ENCODE data around the gene ENOX1.

DNA sequence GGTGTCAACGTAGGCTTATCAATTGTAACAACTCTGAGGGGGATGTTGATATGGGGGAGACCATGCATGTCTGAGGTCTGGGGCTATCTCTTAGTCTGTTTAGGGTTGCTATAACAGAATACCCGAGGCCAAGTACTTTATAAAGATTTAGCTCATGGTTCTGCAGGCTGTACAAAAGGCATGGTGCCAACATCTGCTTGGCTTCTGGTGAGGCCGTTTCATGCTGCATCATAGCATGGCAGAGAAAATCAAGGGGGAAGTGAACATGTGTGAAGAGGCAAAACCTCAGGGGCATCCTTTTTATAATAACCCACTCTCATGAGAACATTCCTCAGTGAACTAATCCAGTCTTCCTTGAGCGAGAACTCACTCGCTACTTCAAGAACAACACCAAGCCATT, 353.8 kb downstream of the ENOX1 start:
- TF ChIP-seq, protein P1, sequence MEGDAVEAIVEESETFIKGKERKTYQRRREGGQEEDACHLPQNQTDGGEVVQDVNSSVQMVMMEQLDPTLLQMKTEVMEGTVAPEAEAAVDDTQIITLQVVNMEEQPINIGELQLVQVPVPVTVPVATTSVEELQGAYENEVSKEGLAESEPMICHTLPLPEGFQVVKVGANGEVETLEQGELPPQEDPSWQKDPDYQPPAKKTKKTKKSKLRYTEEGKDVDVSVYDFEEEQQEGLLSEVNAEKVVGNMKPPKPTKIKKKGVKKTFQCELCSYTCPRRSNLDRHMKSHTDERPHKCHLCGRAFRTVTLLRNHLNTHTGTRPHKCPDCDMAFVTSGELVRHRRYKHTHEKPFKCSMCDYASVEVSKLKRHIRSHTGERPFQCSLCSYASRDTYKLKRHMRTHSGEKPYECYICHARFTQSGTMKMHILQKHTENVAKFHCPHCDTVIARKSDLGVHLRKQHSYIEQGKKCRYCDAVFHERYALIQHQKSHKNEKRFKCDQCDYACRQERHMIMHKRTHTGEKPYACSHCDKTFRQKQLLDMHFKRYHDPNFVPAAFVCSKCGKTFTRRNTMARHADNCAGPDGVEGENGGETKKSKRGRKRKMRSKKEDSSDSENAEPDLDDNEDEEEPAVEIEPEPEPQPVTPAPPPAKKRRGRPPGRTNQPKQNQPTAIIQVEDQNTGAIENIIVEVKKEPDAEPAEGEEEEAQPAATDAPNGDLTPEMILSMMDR (tag by site-specific recombination; IDR thresholded peaks at IDR 0.05) = no peak
- no peak for TF ChIP-seq ZNF768 (tag by site-specific recombination; IDR thresholded peaks at IDR 0.05)
- no peak for TF ChIP-seq SALL2 (tag by site-specific recombination; IDR thresholded peaks at IDR 0.05; ENCODE audit: borderline replicate concordance)
- no peak for TF ChIP-seq FEZF1 (tag by site-specific recombination; IDR thresholded peaks at IDR 0.05)
- TF ChIP-seq ZBTB8A (tag by site-specific recombination; IDR thresholded peaks at IDR 0.05) = no peak
- TF ChIP-seq, protein P2, sequence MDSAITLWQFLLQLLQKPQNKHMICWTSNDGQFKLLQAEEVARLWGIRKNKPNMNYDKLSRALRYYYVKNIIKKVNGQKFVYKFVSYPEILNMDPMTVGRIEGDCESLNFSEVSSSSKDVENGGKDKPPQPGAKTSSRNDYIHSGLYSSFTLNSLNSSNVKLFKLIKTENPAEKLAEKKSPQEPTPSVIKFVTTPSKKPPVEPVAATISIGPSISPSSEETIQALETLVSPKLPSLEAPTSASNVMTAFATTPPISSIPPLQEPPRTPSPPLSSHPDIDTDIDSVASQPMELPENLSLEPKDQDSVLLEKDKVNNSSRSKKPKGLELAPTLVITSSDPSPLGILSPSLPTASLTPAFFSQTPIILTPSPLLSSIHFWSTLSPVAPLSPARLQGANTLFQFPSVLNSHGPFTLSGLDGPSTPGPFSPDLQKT (IDR thresholded peaks at IDR 0.05; ENCODE audit: borderline replicate concordance, low read depth, low read length) = no peak
- TF ChIP-seq, protein P3, sequence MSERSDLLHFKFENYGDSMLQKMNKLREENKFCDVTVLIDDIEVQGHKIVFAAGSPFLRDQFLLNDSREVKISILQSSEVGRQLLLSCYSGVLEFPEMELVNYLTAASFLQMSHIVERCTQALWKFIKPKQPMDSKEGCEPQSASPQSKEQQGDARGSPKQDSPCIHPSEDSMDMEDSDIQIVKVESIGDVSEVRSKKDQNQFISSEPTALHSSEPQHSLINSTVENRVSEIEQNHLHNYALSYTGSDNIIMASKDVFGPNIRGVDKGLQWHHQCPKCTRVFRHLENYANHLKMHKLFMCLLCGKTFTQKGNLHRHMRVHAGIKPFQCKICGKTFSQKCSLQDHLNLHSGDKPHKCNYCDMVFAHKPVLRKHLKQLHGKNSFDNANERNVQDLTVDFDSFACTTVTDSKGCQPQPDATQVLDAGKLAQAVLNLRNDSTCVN (tag by site-specific recombination; optimal IDR thresholded peaks at IDR 0.05) = no peak
- TF ChIP-seq, protein P4, sequence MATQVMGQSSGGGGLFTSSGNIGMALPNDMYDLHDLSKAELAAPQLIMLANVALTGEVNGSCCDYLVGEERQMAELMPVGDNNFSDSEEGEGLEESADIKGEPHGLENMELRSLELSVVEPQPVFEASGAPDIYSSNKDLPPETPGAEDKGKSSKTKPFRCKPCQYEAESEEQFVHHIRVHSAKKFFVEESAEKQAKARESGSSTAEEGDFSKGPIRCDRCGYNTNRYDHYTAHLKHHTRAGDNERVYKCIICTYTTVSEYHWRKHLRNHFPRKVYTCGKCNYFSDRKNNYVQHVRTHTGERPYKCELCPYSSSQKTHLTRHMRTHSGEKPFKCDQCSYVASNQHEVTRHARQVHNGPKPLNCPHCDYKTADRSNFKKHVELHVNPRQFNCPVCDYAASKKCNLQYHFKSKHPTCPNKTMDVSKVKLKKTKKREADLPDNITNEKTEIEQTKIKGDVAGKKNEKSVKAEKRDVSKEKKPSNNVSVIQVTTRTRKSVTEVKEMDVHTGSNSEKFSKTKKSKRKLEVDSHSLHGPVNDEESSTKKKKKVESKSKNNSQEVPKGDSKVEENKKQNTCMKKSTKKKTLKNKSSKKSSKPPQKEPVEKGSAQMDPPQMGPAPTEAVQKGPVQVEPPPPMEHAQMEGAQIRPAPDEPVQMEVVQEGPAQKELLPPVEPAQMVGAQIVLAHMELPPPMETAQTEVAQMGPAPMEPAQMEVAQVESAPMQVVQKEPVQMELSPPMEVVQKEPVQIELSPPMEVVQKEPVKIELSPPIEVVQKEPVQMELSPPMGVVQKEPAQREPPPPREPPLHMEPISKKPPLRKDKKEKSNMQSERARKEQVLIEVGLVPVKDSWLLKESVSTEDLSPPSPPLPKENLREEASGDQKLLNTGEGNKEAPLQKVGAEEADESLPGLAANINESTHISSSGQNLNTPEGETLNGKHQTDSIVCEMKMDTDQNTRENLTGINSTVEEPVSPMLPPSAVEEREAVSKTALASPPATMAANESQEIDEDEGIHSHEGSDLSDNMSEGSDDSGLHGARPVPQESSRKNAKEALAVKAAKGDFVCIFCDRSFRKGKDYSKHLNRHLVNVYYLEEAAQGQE (tag by site-specific recombination; IDR thresholded peaks at IDR 0.05) = no peak
- TF ChIP-seq, protein P5, sequence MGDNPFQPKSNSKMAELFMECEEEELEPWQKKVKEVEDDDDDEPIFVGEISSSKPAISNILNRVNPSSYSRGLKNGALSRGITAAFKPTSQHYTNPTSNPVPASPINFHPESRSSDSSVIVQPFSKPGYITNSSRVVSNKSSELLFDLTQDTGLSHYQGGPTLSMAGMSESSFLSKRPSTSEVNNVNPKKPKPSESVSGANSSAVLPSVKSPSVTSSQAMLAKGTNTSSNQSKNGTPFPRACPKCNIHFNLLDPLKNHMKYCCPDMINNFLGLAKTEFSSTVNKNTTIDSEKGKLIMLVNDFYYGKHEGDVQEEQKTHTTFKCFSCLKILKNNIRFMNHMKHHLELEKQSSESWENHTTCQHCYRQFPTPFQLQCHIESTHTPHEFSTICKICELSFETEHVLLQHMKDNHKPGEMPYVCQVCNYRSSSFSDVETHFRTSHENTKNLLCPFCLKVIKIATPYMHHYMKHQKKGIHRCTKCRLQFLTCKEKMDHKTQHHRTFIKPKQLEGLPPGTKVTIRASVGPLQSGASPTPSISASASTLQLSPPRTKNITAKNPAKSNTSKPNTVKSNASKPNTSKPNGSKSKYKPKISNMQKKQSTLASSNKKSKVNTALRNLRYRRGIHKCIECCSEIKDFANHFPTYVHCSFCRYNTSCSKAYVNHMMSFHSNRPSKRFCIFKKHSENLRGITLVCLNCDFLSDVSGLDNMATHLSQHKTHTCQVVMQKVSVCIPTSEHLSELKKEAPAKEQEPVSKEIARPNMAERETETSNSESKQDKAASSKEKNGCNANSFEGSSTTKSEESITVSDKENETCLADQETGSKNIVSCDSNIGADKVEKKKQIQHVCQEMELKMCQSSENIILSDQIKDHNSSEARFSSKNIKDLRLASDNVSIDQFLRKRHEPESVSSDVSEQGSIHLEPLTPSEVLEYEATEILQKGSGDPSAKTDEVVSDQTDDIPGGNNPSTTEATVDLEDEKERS (tag by site-specific recombination; IDR thresholded peaks at IDR 0.05) = no peak

Data from HEK293 (cell line).